ENCODE data around the gene PITX3.

DNA sequence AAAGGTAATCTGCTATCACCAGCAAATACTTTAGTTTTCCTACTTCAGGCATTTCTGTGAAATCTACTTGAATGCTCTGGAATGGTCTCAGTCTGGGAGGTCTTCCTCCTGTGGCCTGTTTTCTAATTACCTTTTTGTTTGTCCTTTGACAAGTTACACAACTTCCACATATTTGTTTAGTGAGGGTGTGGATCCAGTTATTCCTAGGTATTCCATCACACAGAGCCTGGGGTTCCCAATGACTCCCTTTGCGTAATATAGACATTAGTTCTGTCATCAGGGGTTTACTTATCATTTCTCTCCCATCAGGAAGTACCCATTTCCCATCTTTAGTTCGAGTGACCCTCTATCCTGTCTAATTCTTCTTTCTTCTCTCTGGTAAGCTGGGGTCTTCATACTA lies 43.3 kb downstream of the PITX3 start:
- TF ChIP-seq, protein P1, sequence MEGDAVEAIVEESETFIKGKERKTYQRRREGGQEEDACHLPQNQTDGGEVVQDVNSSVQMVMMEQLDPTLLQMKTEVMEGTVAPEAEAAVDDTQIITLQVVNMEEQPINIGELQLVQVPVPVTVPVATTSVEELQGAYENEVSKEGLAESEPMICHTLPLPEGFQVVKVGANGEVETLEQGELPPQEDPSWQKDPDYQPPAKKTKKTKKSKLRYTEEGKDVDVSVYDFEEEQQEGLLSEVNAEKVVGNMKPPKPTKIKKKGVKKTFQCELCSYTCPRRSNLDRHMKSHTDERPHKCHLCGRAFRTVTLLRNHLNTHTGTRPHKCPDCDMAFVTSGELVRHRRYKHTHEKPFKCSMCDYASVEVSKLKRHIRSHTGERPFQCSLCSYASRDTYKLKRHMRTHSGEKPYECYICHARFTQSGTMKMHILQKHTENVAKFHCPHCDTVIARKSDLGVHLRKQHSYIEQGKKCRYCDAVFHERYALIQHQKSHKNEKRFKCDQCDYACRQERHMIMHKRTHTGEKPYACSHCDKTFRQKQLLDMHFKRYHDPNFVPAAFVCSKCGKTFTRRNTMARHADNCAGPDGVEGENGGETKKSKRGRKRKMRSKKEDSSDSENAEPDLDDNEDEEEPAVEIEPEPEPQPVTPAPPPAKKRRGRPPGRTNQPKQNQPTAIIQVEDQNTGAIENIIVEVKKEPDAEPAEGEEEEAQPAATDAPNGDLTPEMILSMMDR (IDR thresholded peaks at IDR 0.05): no peak
- no peak for TF ChIP-seq POLR2AphosphoS5 (IDR thresholded peaks at IDR 0.05)
- TF ChIP-seq EP300 (IDR thresholded peaks at IDR 0.05): no peak

All from gastroesophageal sphincter (tissue), 3 donors.